Measurements from ENCODE around the gene SAAL1.

DNA sequence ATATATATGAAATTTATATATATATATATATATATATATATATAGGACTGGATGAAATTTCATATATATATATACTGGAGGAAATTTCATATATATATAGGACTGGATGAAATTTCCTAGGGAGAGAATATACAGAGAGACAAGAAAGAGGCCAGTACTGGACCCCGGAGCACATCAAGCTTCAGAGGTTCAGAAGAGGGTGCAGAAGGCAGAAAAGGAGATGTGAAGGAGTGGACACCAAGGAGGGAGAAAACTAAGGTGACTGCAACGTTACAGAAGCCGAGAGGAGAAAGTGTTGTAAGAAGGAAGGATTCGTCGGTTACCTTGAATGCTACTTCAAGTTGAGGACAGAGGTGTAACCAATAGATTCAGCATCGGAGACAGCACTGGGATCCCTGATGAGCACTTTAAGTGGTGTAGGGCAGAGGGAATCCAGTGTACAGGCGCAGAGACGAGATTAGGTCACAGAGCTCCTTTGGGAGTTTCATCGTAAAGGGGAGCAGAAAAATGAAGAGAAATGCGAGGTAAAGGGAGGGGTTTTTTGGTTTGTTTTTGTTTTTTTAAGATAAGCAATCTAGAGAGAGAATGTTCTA, 51.3 kb downstream of the SAAL1 start:
- TF ChIP-seq, protein P1, sequence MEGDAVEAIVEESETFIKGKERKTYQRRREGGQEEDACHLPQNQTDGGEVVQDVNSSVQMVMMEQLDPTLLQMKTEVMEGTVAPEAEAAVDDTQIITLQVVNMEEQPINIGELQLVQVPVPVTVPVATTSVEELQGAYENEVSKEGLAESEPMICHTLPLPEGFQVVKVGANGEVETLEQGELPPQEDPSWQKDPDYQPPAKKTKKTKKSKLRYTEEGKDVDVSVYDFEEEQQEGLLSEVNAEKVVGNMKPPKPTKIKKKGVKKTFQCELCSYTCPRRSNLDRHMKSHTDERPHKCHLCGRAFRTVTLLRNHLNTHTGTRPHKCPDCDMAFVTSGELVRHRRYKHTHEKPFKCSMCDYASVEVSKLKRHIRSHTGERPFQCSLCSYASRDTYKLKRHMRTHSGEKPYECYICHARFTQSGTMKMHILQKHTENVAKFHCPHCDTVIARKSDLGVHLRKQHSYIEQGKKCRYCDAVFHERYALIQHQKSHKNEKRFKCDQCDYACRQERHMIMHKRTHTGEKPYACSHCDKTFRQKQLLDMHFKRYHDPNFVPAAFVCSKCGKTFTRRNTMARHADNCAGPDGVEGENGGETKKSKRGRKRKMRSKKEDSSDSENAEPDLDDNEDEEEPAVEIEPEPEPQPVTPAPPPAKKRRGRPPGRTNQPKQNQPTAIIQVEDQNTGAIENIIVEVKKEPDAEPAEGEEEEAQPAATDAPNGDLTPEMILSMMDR (optimal IDR thresholded peaks at IDR 0.05 in 1 of 3, IDR thresholded peaks at IDR 0.05 in 1 of 3, conservative IDR thresholded peaks at IDR 0.05 in 1 of 3; ENCODE audit: extremely low read depth in 1 of 3, insufficient read depth in 2 of 3, low read length in 3 of 3), result no peak
- no peak for TF ChIP-seq EZH2 (IDR thresholded peaks at IDR 0.05; ENCODE audit: low read length)

Measured in keratinocyte (primary cell).